OCI-LY7 (cell line): ENCODE measurements around the gene UFC1.

Source experiments
- EZH2phosphoT487 ChIP-seq: fragments of 200-600 bp; sonication (generic); IDR thresholded peaks from 2 replicates; pipeline ENCODE4 v1.6.1; 2018; ENCODE audit warnings: low read depth, borderline replicate concordance, mild to moderate bottlenecking, mixed run types, antibody characterized with exemption, low read length, moderate library complexity, mixed read lengths
- TF ChIP-seq, protein P1 (sequence below): fragments of 200-600 bp; sonication (generic); conservative IDR thresholded peaks from 2 replicates; pipeline ENCODE4 v1.5.1; 2014; ENCODE audit warnings: mild to moderate bottlenecking, antibody characterized with exemption, low read length, moderate library complexity, mixed read lengths

DNA sequence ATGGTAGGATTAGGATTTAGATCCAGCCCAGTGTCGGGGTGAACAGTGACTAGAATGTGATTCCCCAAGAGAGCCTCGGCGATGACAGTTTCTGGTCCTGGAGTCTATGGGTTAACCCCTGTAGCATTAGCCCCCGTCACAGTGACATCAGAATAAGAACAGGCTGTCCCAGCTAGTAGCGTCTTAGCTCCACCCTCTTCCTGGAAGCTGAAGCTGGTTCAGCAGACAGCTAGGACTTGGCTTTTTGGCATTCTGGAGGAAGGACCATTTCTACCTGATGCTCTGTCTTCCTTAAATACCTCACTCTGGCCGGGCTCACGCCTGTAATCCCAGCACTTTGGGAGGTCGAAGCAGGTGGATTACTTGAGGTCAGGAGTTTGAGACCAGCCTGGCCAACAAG lies 53.4 kb downstream of the UFC1 start:
- TF ChIP-seq, protein P1, sequence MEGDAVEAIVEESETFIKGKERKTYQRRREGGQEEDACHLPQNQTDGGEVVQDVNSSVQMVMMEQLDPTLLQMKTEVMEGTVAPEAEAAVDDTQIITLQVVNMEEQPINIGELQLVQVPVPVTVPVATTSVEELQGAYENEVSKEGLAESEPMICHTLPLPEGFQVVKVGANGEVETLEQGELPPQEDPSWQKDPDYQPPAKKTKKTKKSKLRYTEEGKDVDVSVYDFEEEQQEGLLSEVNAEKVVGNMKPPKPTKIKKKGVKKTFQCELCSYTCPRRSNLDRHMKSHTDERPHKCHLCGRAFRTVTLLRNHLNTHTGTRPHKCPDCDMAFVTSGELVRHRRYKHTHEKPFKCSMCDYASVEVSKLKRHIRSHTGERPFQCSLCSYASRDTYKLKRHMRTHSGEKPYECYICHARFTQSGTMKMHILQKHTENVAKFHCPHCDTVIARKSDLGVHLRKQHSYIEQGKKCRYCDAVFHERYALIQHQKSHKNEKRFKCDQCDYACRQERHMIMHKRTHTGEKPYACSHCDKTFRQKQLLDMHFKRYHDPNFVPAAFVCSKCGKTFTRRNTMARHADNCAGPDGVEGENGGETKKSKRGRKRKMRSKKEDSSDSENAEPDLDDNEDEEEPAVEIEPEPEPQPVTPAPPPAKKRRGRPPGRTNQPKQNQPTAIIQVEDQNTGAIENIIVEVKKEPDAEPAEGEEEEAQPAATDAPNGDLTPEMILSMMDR: no peak
- TF ChIP-seq EZH2phosphoT487: no peak
